AG04450 (cell line): ENCODE data around the gene HMG20B. TPM values are rescaled to one million over a fixed set of nuclear protein-coding genes. Genes with fewer than 3 reads are reported as not detected.

Experiments used
- CTCF ChIA-PET: fragments of 300-600, 350-600 bp; formaldehyde crosslinking; extraction: SDS; loops from one replicate; lab custom pipeline; 2022; ENCODE audit warnings: antibody characterized with exemption, inconsistent platforms; lab: Charles Lee
- POLR2A ChIA-PET: fragments of 350-600 bp; formaldehyde crosslinking; extraction: SDS; loops from one replicate; lab custom pipeline; 2021; ENCODE audit warnings: antibody characterized with exemption, inconsistent platforms; lab: Yijun Ruan, JAX
- DNase-seq: peaks from one replicate; pipeline ENCODE4 v3.0.0-alpha.2; 2011; ENCODE audit warnings: low read depth, low spot score
- H3K27ac ChIP-seq: one replicate; pipeline ENCODE4 v1.5.1; 2012; ENCODE audit warnings: low read depth, low read length, control low read depth
- H3K27me3 ChIP-seq: one replicate; pipeline ENCODE4 v1.6.0; 2012; ENCODE audit warnings: low read length; ENCODE audit not compliant: control insufficient read depth, insufficient read depth
- H3K4me3 ChIP-seq: 2 replicates; pipeline ENCODE4 v1.5.1; 2011; ENCODE audit warnings: mild to moderate bottlenecking, low read depth, low read length, control low read depth
- H3K9me3 ChIP-seq: 2 replicates; pipeline ENCODE4 v1.5.1; 2012; ENCODE audit warnings: low read length; ENCODE audit not compliant: control insufficient read depth, insufficient read depth
- polyA plus RNA-seq: library from polyadenylated mRNA; depleted of rRNA; stranded (reverse); fragments of >200 nt; gene quantifications from 2 replicates; pipeline ENCODE4 v1.2.3, GENCODE V29; 2011
- TF ChIP-seq, protein P1 (sequence below): IDR thresholded peaks from 2 replicates; pipeline ENCODE4 v1.5.1; 2011; ENCODE audit warnings: low read depth, low read length, control low read depth, inconsistent platforms

HMG20B gene
- polyA plus RNA-seq, 1 experiment, result 30.5 TPM

DNA sequence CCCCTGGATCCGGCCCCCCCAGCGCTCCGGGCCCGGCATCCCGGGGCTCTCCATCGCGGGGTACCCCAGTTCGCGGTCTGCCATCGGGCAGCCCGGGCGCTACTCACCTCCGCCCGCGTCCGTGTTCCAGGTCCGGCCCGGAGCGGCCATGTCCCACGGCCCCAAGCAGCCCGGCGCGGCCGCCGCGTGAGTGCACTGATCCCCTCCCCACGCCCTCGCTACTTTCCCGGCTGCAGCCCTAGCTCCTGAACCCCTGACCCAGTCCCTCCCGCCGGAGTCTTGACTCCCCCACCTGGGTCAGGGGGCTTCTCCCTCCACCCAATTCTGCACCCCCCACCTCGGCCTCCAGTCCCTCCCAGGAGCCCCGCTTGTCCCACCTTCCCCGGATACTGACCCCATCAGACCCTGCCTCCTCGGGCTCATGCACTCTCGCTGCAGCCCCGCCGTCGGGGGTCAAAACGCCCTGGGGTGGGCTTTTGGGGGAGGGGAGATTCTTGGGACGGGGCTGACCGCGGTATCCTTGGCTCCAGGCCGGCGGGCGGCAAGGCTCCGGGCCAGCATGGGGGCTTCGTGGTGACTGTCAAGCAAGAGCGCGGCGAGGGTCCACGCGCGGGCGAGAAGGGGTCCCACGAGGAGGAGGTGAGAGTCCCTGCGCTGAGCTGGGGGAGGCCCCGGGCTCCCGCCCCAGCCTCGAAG, 566 bp downstream of the HMG20B start:
- TF ChIP-seq, protein P1, sequence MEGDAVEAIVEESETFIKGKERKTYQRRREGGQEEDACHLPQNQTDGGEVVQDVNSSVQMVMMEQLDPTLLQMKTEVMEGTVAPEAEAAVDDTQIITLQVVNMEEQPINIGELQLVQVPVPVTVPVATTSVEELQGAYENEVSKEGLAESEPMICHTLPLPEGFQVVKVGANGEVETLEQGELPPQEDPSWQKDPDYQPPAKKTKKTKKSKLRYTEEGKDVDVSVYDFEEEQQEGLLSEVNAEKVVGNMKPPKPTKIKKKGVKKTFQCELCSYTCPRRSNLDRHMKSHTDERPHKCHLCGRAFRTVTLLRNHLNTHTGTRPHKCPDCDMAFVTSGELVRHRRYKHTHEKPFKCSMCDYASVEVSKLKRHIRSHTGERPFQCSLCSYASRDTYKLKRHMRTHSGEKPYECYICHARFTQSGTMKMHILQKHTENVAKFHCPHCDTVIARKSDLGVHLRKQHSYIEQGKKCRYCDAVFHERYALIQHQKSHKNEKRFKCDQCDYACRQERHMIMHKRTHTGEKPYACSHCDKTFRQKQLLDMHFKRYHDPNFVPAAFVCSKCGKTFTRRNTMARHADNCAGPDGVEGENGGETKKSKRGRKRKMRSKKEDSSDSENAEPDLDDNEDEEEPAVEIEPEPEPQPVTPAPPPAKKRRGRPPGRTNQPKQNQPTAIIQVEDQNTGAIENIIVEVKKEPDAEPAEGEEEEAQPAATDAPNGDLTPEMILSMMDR, result no peak

DNA sequence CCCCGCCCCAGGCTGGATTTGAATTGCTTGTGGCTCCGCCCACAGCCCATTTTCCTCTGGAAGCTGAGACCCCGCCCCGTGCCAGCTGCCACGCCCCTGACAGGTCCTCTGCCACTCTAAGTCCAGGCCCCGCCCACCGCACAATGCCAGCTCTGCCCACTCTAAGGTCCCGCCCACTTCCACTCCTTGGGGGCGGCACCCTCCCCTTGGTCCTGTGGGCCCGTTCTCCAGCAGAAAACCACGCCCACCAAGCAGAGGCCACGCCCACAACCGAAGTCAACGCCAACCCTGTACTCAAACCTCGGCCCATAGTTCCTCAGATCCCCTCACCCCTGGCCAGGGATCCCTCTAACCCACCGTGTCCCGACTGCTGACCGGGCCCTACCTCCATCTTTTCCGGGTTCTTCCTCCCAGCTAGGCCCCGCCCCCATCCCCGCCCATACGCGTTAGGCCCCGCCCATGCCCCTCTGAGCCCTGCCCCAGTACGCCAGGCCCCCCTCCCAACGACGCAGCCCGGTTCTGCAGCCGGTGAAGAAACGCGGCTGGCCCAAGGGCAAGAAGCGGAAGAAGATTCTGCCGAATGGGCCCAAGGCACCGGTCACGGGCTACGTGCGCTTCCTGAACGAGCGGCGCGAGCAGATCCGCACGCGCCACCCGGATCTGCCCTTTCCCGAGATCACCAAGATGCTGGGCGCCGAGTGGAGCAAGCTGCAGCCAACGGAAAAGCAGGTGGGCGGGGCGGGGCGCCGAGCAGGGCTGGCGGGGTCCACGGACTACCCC, 1.3 kb downstream of the HMG20B start:
- DNase-seq, result peak; percentile 75
- Histone ChIP-seq H3K27me3 (no peaks in the 10 kb centered on the region), H3K9me3 (no peaks in the 10 kb centered on the region; the same call in 1 of the 2 replicates), H3K27ac (no peak overlapping the region), H3K4me3 (peak overlapping the region; percentile 80)
- TF ChIP-seq, protein P1, result no peak
- ChIA-PET POLR2A (interaction anchor here (0.5 kb wide), 2 partner anchors 236 to 1914 kb away, joined by 3 read pairs; no protein-coding TSS in a partner anchor), CTCF (no interaction called here)

More for the DNA sequence above, 566 bp downstream of the HMG20B start:
- CTCF ChIA-PET, result no interaction called here
- POLR2A ChIA-PET, result no interaction called here
- H3K27ac ChIP-seq, result peak overlapping the region; percentile 61
- DNase-seq, result no peak
- no peaks in the 10 kb centered on the region for H3K27me3 ChIP-seq
- H3K4me3 ChIP-seq, result peak overlapping the region; percentile 80
- H3K9me3 ChIP-seq, result no peaks in the 10 kb centered on the region; the same call in 1 of the 2 replicates

DNA sequence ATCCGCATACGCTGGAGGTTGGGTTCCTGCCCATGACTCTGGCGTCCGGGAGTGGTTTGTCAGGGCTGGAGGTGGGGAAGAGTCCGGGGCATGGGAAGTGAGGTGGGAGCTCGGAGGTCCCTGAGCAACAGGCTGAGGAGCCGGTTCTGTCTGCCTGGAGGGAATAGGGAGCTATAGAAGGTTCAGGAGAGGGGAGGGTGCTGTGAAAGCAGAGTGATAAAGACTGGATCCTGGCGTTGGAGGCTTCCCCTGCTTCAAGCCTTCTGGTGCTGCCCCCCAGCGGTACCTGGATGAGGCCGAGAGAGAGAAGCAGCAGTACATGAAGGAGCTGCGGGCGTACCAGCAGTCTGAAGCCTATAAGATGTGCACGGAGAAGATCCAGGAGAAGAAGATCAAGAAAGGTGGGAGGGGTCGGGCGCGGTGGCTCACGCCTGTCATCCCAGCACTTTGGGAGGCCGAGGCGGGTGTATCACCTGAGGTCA, 2.6 kb downstream of the HMG20B start:
- H3K9me3 ChIP-seq, result no peaks in the 10 kb centered on the region; the same call in 1 of the 2 replicates
- H3K4me3 ChIP-seq, result no peak overlapping the region
- DNase-seq, result no peak
- H3K27me3 ChIP-seq, result no peaks in the 10 kb centered on the region
- H3K27ac ChIP-seq, result no peak overlapping the region
- POLR2A ChIA-PET, result no interaction called here
- CTCF ChIA-PET, result no interaction called here
- TF ChIP-seq, protein P1, result peak; percentile 27; the same call in 1 of the 2 replicates

DNA sequence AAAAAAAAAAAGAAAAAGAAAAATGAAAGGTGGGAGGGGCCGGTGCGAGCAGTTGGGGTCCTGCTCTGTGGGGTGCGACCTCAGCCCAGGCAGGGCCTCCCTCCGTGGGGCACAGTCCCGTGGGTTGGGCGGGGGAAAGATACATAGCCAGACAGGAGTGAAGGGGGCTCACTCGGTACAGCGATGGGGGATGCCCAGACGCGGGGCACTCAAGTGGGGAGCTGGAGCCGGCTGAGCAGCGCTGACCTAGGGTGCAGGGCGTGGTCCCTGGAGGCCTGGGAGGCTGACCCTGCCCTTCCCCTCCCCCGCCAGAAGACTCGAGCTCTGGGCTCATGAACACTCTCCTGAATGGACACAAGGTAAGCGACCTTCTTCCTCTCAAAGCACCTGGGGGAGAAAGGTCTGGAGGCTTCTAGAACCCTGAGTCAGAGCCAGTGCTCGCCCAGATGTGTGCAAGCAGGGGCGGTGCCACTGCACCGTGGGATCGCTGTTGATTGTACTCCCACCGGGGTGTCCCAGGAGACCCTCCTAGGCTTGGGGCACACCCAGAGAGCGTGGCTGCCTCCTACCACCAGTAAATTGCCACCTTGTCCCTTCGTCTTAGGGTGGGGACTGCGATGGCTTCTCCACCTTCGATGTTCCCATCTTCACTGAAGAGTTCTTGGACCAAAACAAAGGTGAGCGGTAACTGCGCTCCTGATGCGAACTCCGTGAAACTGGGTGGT, 3.4 kb downstream of the HMG20B start:
- Histone ChIP-seq H3K27me3 (no peaks in the 10 kb centered on the region), H3K4me3 (no peak overlapping the region; the same call in 1 of the 2 replicates), H3K9me3 (no peaks in the 10 kb centered on the region; the same call in 1 of the 2 replicates), H3K27ac (no peak overlapping the region)
- ChIA-PET CTCF (interaction anchor here (0.6 kb wide), 1 partner anchor 691 kb away, joined by 3 read pairs; no protein-coding TSS in a partner anchor), POLR2A (no interaction called here)
- TF ChIP-seq, protein P1, result no peak
- DNase-seq, result no peak
